Esophagus squamous epithelium (tissue), 4 donors: ENCODE measurements around the gene LURAP1L.

Experiments used
- POLR2A ChIP-seq, 4 donors: fragments of 450-650 bp; IDR thresholded peaks; one replicate each; pipeline ENCODE4 v1.6.1; 2017; ENCODE audit warnings: antibody characterized with exemption in 4 of 4, mild to moderate bottlenecking in 4 of 4, moderate library complexity in 3 of 4
- TF ChIP-seq, protein P1 (sequence below), 6 experiments: fragments of 450-650 bp in 4 of 6; fragments of 200-600 bp in 2 of 6; sonication (generic) in 2 of 6; IDR thresholded peaks; one replicate each; pipeline ENCODE4 v1.5.1; 2016 to 2019; ENCODE audit warnings: antibody characterized with exemption in 6 of 6, mild to moderate bottlenecking in 4 of 6, moderate library complexity in 4 of 6

DNA sequence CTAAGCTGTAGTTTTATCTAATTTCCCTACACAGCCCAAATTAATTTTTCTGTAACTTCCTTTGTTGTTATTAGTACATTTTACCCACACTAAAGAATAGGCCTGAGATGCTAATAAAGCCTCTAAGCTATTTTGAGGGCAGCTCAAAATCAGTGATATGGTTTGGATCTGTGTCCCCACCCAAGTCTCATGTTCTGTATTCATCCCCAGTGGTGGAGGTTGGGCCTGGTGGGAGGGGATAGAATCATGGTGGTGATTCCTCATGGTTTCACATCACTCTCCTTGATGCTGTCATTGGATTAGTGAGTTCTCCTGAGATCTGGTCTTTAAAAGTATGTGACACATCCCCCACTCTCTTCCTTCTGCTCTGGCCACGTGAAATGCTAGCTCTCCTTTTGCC is 27.3 kb downstream of the LURAP1L start:
- TF ChIP-seq POLR2A (IDR thresholded peaks at IDR 0.05), result no peak
- TF ChIP-seq, protein P1, sequence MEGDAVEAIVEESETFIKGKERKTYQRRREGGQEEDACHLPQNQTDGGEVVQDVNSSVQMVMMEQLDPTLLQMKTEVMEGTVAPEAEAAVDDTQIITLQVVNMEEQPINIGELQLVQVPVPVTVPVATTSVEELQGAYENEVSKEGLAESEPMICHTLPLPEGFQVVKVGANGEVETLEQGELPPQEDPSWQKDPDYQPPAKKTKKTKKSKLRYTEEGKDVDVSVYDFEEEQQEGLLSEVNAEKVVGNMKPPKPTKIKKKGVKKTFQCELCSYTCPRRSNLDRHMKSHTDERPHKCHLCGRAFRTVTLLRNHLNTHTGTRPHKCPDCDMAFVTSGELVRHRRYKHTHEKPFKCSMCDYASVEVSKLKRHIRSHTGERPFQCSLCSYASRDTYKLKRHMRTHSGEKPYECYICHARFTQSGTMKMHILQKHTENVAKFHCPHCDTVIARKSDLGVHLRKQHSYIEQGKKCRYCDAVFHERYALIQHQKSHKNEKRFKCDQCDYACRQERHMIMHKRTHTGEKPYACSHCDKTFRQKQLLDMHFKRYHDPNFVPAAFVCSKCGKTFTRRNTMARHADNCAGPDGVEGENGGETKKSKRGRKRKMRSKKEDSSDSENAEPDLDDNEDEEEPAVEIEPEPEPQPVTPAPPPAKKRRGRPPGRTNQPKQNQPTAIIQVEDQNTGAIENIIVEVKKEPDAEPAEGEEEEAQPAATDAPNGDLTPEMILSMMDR (IDR thresholded peaks at IDR 0.05), result no peak
